GM20000 (cell line): Measurements from ENCODE around the gene DOK7.

Experiments used
- DNase-seq: peaks from one replicate; pipeline ENCODE4 v3.0.0; 2012; ENCODE audit warnings: low spot score
- CTCF ChIP-seq: IDR thresholded peaks from 2 replicates; pipeline ENCODE4 v1.5.1; 2012; ENCODE audit warnings: mild to moderate bottlenecking, control low read depth; ENCODE audit errors: extremely low read depth, missing control alignments

The DOK7 gene

GRCh38 chr4:3520796-3521600 is 57.9 kb downstream of the DOK7 start:
- TF ChIP-seq CTCF, result no peak
- no peak for DNase-seq

GRCh38 chr4:3521621-3522325 is 58.7 kb downstream of the DOK7 start:
- no peak for DNase-seq
- no peak for TF ChIP-seq CTCF

- no peak for DNase-seq
- no peak for TF ChIP-seq CTCF
Measured at GRCh38 chr4:3522326-3522640, 59.2 kb downstream of the DOK7 start.

GRCh38 chr4:3522651-3523050 is 59.5 kb downstream of the DOK7 start:
- no peak for TF ChIP-seq CTCF
- no peak for DNase-seq

GRCh38 chr4:3523146-3523627 is 60.1 kb downstream of the DOK7 start:
- no peak for TF ChIP-seq CTCF
- no peak for DNase-seq

GRCh38 chr4:3523628-3524221 is 60.6 kb downstream of the DOK7 start:
- DNase-seq, result no peak
- no peak for TF ChIP-seq CTCF

- no peak for TF ChIP-seq CTCF
- no peak for DNase-seq
Measured at GRCh38 chr4:3524349-3524748, 61.2 kb downstream of the DOK7 start.
